Measurements from ENCODE around the gene KLC4. TPM values are rescaled to one million over a fixed set of nuclear protein-coding genes. Genes with fewer than 3 reads are reported as not detected.

Gene KLC4
- total RNA-seq, 1 donor from 2014 or later = 36.1 TPM

GRCh38 chr6:43122146-43122545 lies 62.7 kb downstream of the KLC4 start:
- no peak for DNase-seq
- no peaks in the 10 kb centered on the region for H3K27me3 ChIP-seq (ENCODE audit: low read depth)
- no peaks in the 10 kb centered on the region for H3K9me3 ChIP-seq (replicated peaks)
- no peak overlapping the region for H3K4me3 ChIP-seq
- no peak overlapping the region for H3K27ac ChIP-seq (replicated peaks)
- intact Hi-C loops (cut with micrococcal nuclease) = no loop called here
- no peak for TF ChIP-seq CTCF (IDR thresholded peaks at IDR 0.05; ENCODE audit: borderline replicate concordance)
- peaks cover 7% of the 10 kb centered on the region for H3K4me1 ChIP-seq
- H3K36me3 ChIP-seq = no peaks in the 10 kb centered on the region

GRCh38 chr6:43123461-43124314 lies 64.3 kb downstream of the KLC4 start:
- H3K9me3 ChIP-seq (replicated peaks) = no peaks in the 10 kb centered on the region
- H3K27ac ChIP-seq (replicated peaks) = no peak overlapping the region
- no peak for TF ChIP-seq CTCF (IDR thresholded peaks at IDR 0.05; ENCODE audit: borderline replicate concordance)
- no peaks in the 10 kb centered on the region for H3K27me3 ChIP-seq (ENCODE audit: low read depth)
- H3K4me1 ChIP-seq = peaks cover 12% of the 10 kb centered on the region
- no peaks in the 10 kb centered on the region for H3K36me3 ChIP-seq
- H3K4me3 ChIP-seq = no peak overlapping the region
- intact Hi-C loops (cut with micrococcal nuclease) = no loop called here
- no peak for DNase-seq

GRCh38 chr6:43124481-43124880 lies 65.0 kb downstream of the KLC4 start:
- H3K36me3 ChIP-seq = no peaks in the 10 kb centered on the region
- no peaks in the 10 kb centered on the region for H3K27me3 ChIP-seq (ENCODE audit: low read depth)
- H3K4me1 ChIP-seq = peaks cover 12% of the 10 kb centered on the region
- TF ChIP-seq CTCF (IDR thresholded peaks at IDR 0.05; ENCODE audit: borderline replicate concordance) = no peak
- H3K27ac ChIP-seq (replicated peaks) = no peak overlapping the region
- H3K4me3 ChIP-seq = no peak overlapping the region
- no peak for DNase-seq
- no peaks in the 10 kb centered on the region for H3K9me3 ChIP-seq (replicated peaks)
- intact Hi-C loops (cut with micrococcal nuclease) = no loop called here

Other genes with a start within 250 kb of the KLC4 start
- gene RPL7L1, start 180.0 kb upstream of the KLC4 start, total RNA-seq = 42.2 TPM
- not detected for gene PTCRA, start 143.6 kb upstream of the KLC4 start, total RNA-seq
- gene CNPY3, start 130.2 kb upstream of the KLC4 start, total RNA-seq = 20.1 TPM
- 0.77 TPM for gene GNMT, start 98.9 kb upstream of the KLC4 start, total RNA-seq
- gene PEX6, start 80.5 kb upstream of the KLC4 start, total RNA-seq = 28.9 TPM
- gene PPP2R5D, start 75.1 kb upstream of the KLC4 start, total RNA-seq = 32.7 TPM
- 32.6 TPM for gene MEA1, start 45.7 kb upstream of the KLC4 start, total RNA-seq
- gene KLHDC3, start 45.4 kb upstream of the KLC4 start, total RNA-seq = 108 TPM
- 24.8 TPM for gene RRP36, start 38.0 kb upstream of the KLC4 start, total RNA-seq
- gene CUL7, start 5.8 kb upstream of the KLC4 start, total RNA-seq = 7.0 TPM
- gene MRPL2, start 197 bp upstream of the KLC4 start, total RNA-seq = 94.9 TPM
- gene PTK7, start 16.7 kb downstream of the KLC4 start, total RNA-seq = 2.6 TPM
- gene SRF, start 111.6 kb downstream of the KLC4 start, total RNA-seq = 61.8 TPM
- gene CUL9, start 122.6 kb downstream of the KLC4 start, total RNA-seq = 14.7 TPM
- gene DNPH1, start 169.8 kb downstream of the KLC4 start, total RNA-seq = 27.7 TPM
- 0.27 TPM for gene TTBK1, start 183.8 kb downstream of the KLC4 start, total RNA-seq
- gene SLC22A7, start 238.6 kb downstream of the KLC4 start, total RNA-seq = not detected
- gene CRIP3, start 249.2 kb downstream of the KLC4 start, total RNA-seq = 42.3 TPM

Measured in left ventricle myocardium inferior (tissue), 1 donor.